ENCODE results near the gene PGBD2.
"Not testable (repeated sequence)": the region's sequence is repeated elsewhere in the genome, so short reads cannot be mapped to it uniquely, and the experiment has no call there.

Gene PGBD2

DNA sequence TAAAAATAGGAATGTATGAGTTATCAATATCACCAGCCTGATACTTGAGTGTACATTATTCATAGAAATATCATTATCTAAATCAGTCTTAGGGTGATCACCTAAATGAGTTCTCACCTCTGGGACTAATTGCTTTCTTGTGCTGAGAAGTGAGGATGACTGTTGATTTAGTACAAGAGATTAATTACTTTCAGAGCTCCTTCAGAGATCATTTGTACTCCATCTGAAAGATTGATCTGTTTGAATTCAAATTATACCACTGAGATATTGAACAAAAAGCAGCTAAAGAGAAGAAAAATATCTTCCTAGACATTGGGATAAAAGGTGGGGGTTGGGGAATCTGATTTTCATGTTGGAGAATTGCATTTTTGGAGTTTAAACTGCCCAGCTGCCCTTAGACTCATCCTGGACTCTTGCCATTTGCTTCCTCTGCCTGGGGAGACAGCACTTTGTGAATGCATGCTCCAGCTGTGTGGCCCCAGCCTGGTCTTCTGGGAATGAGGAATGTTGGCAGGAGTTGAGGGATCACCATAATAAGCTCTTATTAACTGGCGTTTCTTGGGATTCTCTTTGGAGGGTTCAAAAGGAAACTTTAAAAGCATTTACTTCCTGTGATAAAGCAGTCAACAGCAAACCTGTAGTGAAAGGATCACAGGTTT, 19.7 kb upstream of the PGBD2 start:
- no peak for TF ChIP-seq CTCF (IDR thresholded peaks at IDR 0.05; ENCODE audit: low read depth, low read length)
- no peak for TF ChIP-seq MYC (IDR thresholded peaks at IDR 0.05; ENCODE audit: low read depth, low read length)
- no peak for TF ChIP-seq MAX (IDR thresholded peaks at IDR 0.05; ENCODE audit: low read depth, low read length)
- no peak for TF ChIP-seq POLR2A (IDR thresholded peaks at IDR 0.05; ENCODE audit: extremely low read depth, insufficient read length)
- DNase-seq (ENCODE audit: low read depth), result no peak

DNA sequence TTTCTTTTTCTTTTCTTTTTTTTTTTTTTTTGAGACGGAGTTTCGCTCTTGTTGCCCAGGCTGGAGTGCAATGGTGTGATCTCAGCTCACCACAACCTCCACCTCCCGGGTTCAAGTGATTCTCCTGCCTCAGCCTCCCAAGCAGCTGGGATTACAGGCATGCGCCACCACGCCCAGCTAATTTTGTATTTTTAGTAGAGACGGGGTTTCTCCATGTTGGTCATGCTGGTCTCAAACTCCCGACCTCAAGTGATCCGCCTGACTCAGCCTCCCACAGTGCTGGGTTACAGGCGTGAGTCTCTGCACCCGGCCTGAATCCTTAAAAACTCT, 16.2 kb upstream of the PGBD2 start:
- not testable (repeated sequence) for H3K4me3 ChIP-seq (ENCODE audit: low read depth, low read length); DNase-seq (ENCODE audit: low read depth)

More for the DNA sequence above, 19.7 kb upstream of the PGBD2 start:
- H3K4me3 ChIP-seq (ENCODE audit: low read depth, low read length), result no peak overlapping the region

- no peak for DNase-seq (ENCODE audit: low read depth)
- TF ChIP-seq POLR2A (IDR thresholded peaks at IDR 0.05; ENCODE audit: extremely low read depth, insufficient read length), result no peak
- TF ChIP-seq MAX (IDR thresholded peaks at IDR 0.05; ENCODE audit: low read depth, low read length), result no peak
- TF ChIP-seq MYC (IDR thresholded peaks at IDR 0.05; ENCODE audit: low read depth, low read length), result no peak
- TF ChIP-seq CTCF (IDR thresholded peaks at IDR 0.05; ENCODE audit: low read depth, low read length), result no peak
- no peak overlapping the region for H3K4me3 ChIP-seq (ENCODE audit: low read depth, low read length)
Observed at GRCh38 chr1:248890549-248891498, 15.2 kb upstream of the PGBD2 start.

DNA sequence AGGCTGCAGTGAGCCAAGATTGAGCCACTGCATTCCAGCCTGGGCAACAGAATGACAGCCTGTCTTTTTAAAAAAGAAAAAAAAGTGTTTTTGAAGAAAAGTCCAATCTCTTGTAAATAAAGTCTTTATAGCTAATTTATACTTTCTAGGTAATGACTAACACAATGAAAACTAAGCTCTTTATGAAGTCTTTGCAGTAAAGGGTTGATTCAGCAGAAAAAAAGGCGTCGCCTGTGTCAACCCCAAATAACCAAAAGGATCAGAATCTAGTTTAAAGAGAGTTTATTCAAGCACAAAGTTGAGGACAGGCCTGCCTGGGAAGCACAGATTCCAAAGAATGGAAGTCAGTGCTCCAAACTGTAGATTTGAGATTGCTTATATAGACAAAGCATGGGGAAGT, 14.3 kb upstream of the PGBD2 start:
- no peak for DNase-seq (ENCODE audit: low read depth)
- TF ChIP-seq MYC (IDR thresholded peaks at IDR 0.05; ENCODE audit: low read depth, low read length) (no peak), POLR2A (IDR thresholded peaks at IDR 0.05; ENCODE audit: extremely low read depth, insufficient read length) (no peak), MAX (IDR thresholded peaks at IDR 0.05; ENCODE audit: low read depth, low read length) (no peak), CTCF (IDR thresholded peaks at IDR 0.05; ENCODE audit: low read depth, low read length) (no peak)
- no peak overlapping the region for H3K4me3 ChIP-seq (ENCODE audit: low read depth, low read length)

GRCh38 chr1:248892590-248892989, 13.4 kb upstream of the PGBD2 start:
- no peak overlapping the region for H3K4me3 ChIP-seq (ENCODE audit: low read depth, low read length)
- DNase-seq (ENCODE audit: low read depth), result no peak
- no peak for TF ChIP-seq MYC (IDR thresholded peaks at IDR 0.05; ENCODE audit: low read depth, low read length)
- TF ChIP-seq CTCF (IDR thresholded peaks at IDR 0.05; ENCODE audit: low read depth, low read length), result no peak
- no peak for TF ChIP-seq MAX (IDR thresholded peaks at IDR 0.05; ENCODE audit: low read depth, low read length)
- no peak for TF ChIP-seq POLR2A (IDR thresholded peaks at IDR 0.05; ENCODE audit: extremely low read depth, insufficient read length)

- TF ChIP-seq MYC (IDR thresholded peaks at IDR 0.05; ENCODE audit: low read depth, low read length) (no peak), MAX (IDR thresholded peaks at IDR 0.05; ENCODE audit: low read depth, low read length) (no peak), POLR2A (IDR thresholded peaks at IDR 0.05; ENCODE audit: extremely low read depth, insufficient read length) (no peak), CTCF (IDR thresholded peaks at IDR 0.05; ENCODE audit: low read depth, low read length) (no peak)
- no peak overlapping the region for H3K4me3 ChIP-seq (ENCODE audit: low read depth, low read length)
- DNase-seq (ENCODE audit: low read depth), result no peak
Observed at GRCh38 chr1:248894837-248895236, 11.2 kb upstream of the PGBD2 start.
